Brain microvascular endothelial cell (primary cell): ENCODE measurements around the gene ACKR2.

Source experiments
- DNase-seq: peaks from one replicate; pipeline ENCODE4 v3.0.0-alpha.2; 2020
- H3K27ac ChIP-seq: fragments of 250-450 bp; sonication (Bioruptor Pico); 2 replicates; pipeline ENCODE4 v1.5.1; 2020; ENCODE audit warnings: mild to moderate bottlenecking, moderate library complexity
- H3K27me3 ChIP-seq: fragments of 250-450 bp; sonication (Bioruptor Pico); replicated peaks from 2 replicates; pipeline ENCODE4 v1.5.1; 2020; ENCODE audit warnings: mild to moderate bottlenecking
- H3K36me3 ChIP-seq: fragments of 250-450 bp; sonication (Bioruptor Pico); replicated peaks from 2 replicates; pipeline ENCODE4 v1.5.1; 2020; ENCODE audit warnings: mild to moderate bottlenecking
- H3K4me3 ChIP-seq: 2 replicates; pipeline ENCODE4 v1.5.1; 2011; ENCODE audit warnings: low read depth, mild to moderate bottlenecking, control low read depth, low read length, moderate library complexity
- in situ Hi-C: cut with HindIII; loops from 2 replicates; pipeline ENCODE4 v1.10.0; 2017; ENCODE audit warnings: low sequenced_read_pairs, low pct_ligation_motif_present
- TF ChIP-seq, protein P1 (sequence below): IDR thresholded peaks from 2 replicates; pipeline ENCODE4 v1.5.1; 2011; ENCODE audit warnings: low read depth, mild to moderate bottlenecking, moderate library complexity, low read length, control low read depth, inconsistent platforms; ENCODE audit errors: missing control alignments

The ACKR2 gene

DNA sequence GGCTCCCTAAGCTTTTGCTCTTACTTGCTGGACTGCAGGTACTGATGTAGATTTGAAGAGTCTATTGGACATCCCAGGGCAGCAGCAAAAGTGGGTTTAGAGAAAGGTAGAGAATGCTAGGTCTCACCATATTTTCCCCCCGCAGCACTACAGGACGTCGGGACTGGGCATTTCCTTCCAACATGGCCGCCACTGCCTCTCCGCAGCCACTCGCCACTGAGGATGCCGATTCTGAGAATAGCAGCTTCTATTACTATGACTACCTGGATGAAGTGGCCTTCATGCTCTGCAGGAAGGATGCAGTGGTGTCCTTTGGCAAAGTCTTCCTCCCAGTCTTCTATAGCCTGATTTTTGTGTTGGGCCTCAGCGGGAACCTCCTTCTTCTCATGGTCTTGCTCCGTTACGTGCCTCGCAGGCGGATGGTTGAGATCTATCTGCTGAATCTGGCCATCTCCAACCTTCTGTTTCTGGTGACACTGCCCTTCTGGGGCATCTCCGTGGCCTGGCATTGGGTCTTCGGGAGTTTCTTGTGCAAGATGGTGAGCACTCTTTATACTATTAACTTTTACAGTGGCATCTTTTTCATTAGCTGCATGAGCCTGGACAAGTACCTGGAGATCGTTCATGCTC is 55.2 kb downstream of the ACKR2 start:
- in situ Hi-C loops: no loop called here
- no peaks in the 10 kb centered on the region for H3K27me3 ChIP-seq
- no peak for DNase-seq
- H3K4me3 ChIP-seq: no peak overlapping the region
- H3K27ac ChIP-seq: no peak overlapping the region
- TF ChIP-seq, protein P1, sequence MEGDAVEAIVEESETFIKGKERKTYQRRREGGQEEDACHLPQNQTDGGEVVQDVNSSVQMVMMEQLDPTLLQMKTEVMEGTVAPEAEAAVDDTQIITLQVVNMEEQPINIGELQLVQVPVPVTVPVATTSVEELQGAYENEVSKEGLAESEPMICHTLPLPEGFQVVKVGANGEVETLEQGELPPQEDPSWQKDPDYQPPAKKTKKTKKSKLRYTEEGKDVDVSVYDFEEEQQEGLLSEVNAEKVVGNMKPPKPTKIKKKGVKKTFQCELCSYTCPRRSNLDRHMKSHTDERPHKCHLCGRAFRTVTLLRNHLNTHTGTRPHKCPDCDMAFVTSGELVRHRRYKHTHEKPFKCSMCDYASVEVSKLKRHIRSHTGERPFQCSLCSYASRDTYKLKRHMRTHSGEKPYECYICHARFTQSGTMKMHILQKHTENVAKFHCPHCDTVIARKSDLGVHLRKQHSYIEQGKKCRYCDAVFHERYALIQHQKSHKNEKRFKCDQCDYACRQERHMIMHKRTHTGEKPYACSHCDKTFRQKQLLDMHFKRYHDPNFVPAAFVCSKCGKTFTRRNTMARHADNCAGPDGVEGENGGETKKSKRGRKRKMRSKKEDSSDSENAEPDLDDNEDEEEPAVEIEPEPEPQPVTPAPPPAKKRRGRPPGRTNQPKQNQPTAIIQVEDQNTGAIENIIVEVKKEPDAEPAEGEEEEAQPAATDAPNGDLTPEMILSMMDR: no peak
- no peaks in the 10 kb centered on the region for H3K36me3 ChIP-seq

DNA sequence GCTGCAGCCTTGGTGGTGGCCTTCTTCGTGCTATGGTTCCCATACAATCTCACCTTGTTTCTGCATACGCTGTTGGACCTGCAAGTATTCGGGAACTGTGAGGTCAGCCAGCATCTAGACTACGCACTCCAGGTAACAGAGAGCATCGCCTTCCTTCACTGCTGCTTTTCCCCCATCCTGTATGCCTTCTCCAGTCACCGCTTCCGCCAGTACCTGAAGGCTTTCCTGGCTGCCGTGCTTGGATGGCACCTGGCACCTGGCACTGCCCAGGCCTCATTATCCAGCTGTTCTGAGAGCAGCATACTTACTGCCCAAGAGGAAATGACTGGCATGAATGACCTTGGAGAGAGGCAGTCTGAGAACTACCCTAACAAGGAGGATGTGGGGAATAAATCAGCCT is 56.0 kb downstream of the ACKR2 start:
- no peak overlapping the region for H3K4me3 ChIP-seq
- no peaks in the 10 kb centered on the region for H3K36me3 ChIP-seq
- TF ChIP-seq, protein P1: no peak
- H3K27me3 ChIP-seq: no peaks in the 10 kb centered on the region
- H3K27ac ChIP-seq: no peak overlapping the region
- DNase-seq: no peak
- in situ Hi-C loops: no loop called here

DNA sequence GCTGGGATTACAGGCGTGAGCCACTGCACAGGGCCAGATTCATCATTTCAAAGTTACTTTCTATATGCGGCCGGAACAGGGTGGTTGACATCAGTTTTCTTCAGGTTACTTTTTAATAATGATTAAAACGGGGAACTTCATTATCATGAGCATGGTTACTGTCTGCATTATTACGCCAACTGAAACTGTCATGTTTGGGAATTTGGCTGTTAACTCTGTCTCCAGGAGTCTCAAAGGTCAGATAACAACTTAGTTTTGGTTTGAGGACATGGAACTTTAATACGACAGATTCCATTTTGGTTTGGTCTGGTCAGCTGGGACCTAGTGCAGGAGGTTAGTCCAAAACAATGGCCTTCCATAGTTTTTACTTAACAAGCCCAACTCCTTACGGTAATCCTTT is 57.9 kb downstream of the ACKR2 start:
- Histone ChIP-seq H3K27ac (no peak overlapping the region), H3K4me3 (no peak overlapping the region), H3K36me3 (no peaks in the 10 kb centered on the region), H3K27me3 (no peaks in the 10 kb centered on the region)
- in situ Hi-C loops: no loop called here
- no peak for DNase-seq
- TF ChIP-seq, protein P1: no peak

GRCh38 chr3:42868841-42869240 is 59.6 kb downstream of the ACKR2 start:
- Histone ChIP-seq H3K4me3 (no peak overlapping the region), H3K36me3 (no peaks in the 10 kb centered on the region), H3K27me3 (no peaks in the 10 kb centered on the region), H3K27ac (no peak overlapping the region)
- DNase-seq: no peak
- TF ChIP-seq, protein P1: no peak
- in situ Hi-C loops: no loop called here

GRCh38 chr3:42871592-42872196 is 62.4 kb downstream of the ACKR2 start:
- no peak overlapping the region for H3K4me3 ChIP-seq
- DNase-seq: no peak
- H3K27ac ChIP-seq: no peak overlapping the region
- TF ChIP-seq, protein P1: no peak
- no peaks in the 10 kb centered on the region for H3K36me3 ChIP-seq
- no peaks in the 10 kb centered on the region for H3K27me3 ChIP-seq
- in situ Hi-C loops: no loop called here

- Histone ChIP-seq H3K36me3 (no peaks in the 10 kb centered on the region), H3K27ac (no peak overlapping the region), H3K27me3 (no peaks in the 10 kb centered on the region), H3K4me3 (no peak overlapping the region)
- in situ Hi-C loops: no loop called here
- TF ChIP-seq, protein P1: no peak
- DNase-seq: no peak
Observed at GRCh38 chr3:42872718-42873117, 63.5 kb downstream of the ACKR2 start.
